Upper lobe of right lung (tissue), 1 donor: ENCODE data around the gene AQP3. TPM values are rescaled to one million over a fixed set of nuclear protein-coding genes. Genes with fewer than 3 reads are reported as not detected.

Experiments
- ATAC-seq: fragments of 200-7000 bp; cut with Tn5 transposase; one replicate; pipeline ENCODE4 v1.9.1; 2020; ENCODE audit warnings: mild to moderate bottlenecking, moderate library complexity
- DNase-seq: peaks from one replicate; pipeline ENCODE4 v3.0.0-alpha.2; 2020
- H3K27ac ChIP-seq: fragments of 200-600 bp; one replicate; pipeline ENCODE4 v1.8.0; 2022
- H3K27me3 ChIP-seq: fragments of 200-600 bp; one replicate; pipeline ENCODE4 v1.8.0; 2022; ENCODE audit warnings: mild to moderate bottlenecking
- H3K36me3 ChIP-seq: fragments of 200-600 bp; one replicate; pipeline ENCODE4 v1.8.0; 2022
- H3K4me1 ChIP-seq: fragments of 200-600 bp; one replicate; pipeline ENCODE4 v1.8.0; 2022
- H3K4me3 ChIP-seq: fragments of 200-600 bp; one replicate; pipeline ENCODE4 v1.8.0; 2022; ENCODE audit warnings: mild to moderate bottlenecking
- H3K9me3 ChIP-seq: fragments of 200-600 bp; one replicate; pipeline ENCODE4 v1.8.0; 2022
- intact Hi-C: fragments of 100-400 bp; cut with DNase I; formaldehyde crosslinking; loops from one replicate; pipeline ENCODE4 v1.11.0; 2022
- total RNA-seq: library from RNA; stranded (reverse); fragmentation: NEBNext Ultra II Directional; extraction: Animal tissue kit (Norgen Biotek cat#: 25700); gene quantifications from one replicate; pipeline ENCODE4 v1.2.1, GENCODE V29; 2021
- TF ChIP-seq, protein P1 (sequence below): fragments of 200-600 bp; IDR thresholded peaks from one replicate; pipeline ENCODE4 v1.8.0; 2022; ENCODE audit warnings: antibody characterized with exemption
- donor health status: DM: no; HTN: yes; CAD: no; lungs with severe emphysema.

AQP3 gene
- total RNA-seq, 1 donor from 2014 or later = 352 TPM

DNA sequence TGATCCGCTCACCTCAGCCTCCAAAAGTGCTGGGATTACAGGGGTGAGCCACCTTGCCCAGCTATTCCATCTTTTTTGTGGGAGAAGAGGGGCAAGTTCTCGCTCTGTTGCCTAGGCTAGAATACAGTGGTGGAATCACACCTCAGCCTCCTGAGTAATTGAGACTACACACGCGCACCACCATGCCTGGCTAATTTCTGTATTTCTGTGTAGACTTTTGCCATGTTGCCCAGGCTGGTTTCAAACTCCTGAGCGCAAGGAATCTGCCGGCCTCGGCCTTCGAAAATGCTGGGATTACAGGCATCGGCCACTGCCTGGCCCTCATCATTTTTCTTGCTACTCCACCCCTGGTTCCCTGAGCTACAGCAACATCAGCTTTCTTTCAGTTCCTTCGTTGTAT lies 29.1 kb upstream of the AQP3 start:
- no peak overlapping the region for H3K27ac ChIP-seq
- H3K27me3 ChIP-seq = no peaks in the 10 kb centered on the region
- H3K36me3 ChIP-seq = peaks cover 4% of the 10 kb centered on the region
- peaks cover 21% of the 10 kb centered on the region for H3K4me1 ChIP-seq
- intact Hi-C loops = no loop called here
- TF ChIP-seq, protein P1, sequence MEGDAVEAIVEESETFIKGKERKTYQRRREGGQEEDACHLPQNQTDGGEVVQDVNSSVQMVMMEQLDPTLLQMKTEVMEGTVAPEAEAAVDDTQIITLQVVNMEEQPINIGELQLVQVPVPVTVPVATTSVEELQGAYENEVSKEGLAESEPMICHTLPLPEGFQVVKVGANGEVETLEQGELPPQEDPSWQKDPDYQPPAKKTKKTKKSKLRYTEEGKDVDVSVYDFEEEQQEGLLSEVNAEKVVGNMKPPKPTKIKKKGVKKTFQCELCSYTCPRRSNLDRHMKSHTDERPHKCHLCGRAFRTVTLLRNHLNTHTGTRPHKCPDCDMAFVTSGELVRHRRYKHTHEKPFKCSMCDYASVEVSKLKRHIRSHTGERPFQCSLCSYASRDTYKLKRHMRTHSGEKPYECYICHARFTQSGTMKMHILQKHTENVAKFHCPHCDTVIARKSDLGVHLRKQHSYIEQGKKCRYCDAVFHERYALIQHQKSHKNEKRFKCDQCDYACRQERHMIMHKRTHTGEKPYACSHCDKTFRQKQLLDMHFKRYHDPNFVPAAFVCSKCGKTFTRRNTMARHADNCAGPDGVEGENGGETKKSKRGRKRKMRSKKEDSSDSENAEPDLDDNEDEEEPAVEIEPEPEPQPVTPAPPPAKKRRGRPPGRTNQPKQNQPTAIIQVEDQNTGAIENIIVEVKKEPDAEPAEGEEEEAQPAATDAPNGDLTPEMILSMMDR = no peak
- H3K9me3 ChIP-seq = no peaks in the 10 kb centered on the region
- no peak for DNase-seq
- no peak overlapping the region for H3K4me3 ChIP-seq
- no peak for ATAC-seq

DNA sequence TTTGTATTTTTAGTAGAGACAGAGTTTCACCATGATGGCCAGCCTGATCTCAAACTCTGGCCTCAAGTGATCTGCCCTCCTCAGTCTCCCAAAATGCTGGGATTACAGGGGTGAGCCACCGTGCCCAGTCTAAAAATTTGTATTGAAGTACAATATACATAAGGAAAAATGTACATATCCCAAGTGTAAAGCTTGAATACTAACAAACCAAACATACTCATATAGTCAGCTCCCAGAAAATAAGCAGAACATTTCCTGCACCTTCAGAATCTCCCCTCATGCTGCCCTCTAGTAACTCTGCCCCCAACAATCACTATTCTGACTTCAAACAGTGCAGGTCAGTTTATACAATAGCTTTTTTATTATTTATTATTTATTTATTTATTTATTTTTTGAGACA lies 28.0 kb upstream of the AQP3 start:
- peaks cover 16% of the 10 kb centered on the region for H3K36me3 ChIP-seq
- intact Hi-C loops = no loop called here
- DNase-seq = no peak
- ATAC-seq = no peak
- TF ChIP-seq, protein P1 = no peak
- no peak overlapping the region for H3K27ac ChIP-seq
- no peaks in the 10 kb centered on the region for H3K9me3 ChIP-seq
- no peaks in the 10 kb centered on the region for H3K27me3 ChIP-seq
- peaks cover 25% of the 10 kb centered on the region for H3K4me1 ChIP-seq
- H3K4me3 ChIP-seq = no peak overlapping the region

DNA sequence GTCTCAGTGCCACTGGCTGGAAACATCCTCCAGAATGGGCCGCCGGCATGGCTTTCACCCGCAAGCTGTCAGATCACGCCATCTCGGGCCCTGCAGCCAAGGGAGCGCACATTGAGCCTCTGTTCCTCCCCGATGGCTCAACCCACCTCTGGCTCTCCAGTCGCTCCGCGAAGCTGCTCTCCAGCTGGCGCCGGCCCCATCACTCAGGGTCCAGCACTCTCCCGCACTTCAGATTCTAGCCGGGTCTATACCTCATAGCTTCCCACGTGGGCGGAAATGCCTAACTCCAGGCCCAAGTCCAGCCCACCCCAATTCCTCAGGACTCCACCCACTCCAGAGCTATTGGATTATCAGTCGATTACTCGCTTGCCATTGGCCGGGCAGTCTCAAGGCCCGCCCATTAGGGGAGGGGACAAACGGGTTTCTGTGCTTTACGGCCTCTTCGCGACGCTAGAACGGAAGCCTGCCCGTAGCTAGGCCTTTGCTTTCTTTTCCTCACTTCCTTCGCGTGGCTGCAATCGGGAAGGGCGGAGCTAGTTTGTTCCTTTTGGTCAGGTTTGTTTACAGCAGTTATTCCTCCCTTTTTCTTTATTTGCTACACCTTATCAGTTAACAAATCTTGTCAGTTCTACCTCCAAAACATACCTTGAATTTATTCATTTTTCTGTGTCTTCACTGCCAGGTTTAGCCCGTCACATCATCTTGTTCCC lies 26.4 kb upstream of the AQP3 start, which contains the start of gene NOL6:
TSS of gene NOL6 (minus strand) at position 282 of the 710 bp plus-strand sequence. CDS start at position 200, 82 bp downstream.
- H3K4me3 ChIP-seq = peak within 1 kb of the TSS; percentile 99
- peak within 1 kb of the TSS; percentile 82 for H3K27ac ChIP-seq
- H3K9me3 ChIP-seq = no peaks in the 10 kb centered on the region
- TF ChIP-seq, protein P1 = no peak
- H3K36me3 ChIP-seq = peaks cover 32% of the 10 kb centered on the region
- intact Hi-C loops = no loop called here
- ATAC-seq (peak; percentile 100), DNase-seq (peak; percentile 97)
- no peaks in the 10 kb centered on the region for H3K27me3 ChIP-seq
- H3K4me1 ChIP-seq = peaks cover 25% of the 10 kb centered on the region

DNA sequence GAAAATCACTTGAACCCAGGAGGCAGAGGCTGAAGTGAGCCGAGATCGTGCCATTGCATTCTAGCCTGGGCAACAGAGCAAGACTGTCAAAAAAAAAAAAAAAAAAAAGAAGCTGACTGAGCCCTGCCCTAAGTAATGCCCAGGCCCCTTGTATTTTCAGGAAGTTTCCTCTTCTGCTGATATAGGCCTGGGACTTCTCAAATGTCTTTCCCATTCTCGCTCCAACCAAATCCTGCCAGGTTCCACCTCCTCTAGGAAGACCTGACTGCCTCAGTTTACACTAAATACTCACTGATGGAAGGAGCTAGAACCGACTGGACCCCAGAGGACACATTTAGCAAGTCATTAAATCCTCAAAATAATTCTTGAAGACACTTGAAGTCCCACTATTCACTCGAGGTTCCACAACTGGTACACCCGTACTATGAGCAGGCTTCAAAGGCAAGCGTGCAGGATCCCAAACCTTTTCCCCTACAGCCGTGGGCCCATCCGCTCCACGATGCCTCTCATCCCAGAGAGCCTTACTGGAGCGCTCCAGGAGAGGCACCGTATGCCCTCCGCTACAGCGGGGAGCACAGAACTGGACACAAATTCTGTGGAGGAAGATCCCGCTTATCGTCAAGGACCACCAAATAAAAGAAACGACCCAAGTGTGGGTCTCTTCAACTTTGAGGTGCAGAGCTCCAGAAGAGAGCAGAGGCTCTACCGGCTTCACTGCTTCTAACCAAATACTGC lies 25.7 kb upstream of the AQP3 start:
- intact Hi-C loops = no loop called here

DNA sequence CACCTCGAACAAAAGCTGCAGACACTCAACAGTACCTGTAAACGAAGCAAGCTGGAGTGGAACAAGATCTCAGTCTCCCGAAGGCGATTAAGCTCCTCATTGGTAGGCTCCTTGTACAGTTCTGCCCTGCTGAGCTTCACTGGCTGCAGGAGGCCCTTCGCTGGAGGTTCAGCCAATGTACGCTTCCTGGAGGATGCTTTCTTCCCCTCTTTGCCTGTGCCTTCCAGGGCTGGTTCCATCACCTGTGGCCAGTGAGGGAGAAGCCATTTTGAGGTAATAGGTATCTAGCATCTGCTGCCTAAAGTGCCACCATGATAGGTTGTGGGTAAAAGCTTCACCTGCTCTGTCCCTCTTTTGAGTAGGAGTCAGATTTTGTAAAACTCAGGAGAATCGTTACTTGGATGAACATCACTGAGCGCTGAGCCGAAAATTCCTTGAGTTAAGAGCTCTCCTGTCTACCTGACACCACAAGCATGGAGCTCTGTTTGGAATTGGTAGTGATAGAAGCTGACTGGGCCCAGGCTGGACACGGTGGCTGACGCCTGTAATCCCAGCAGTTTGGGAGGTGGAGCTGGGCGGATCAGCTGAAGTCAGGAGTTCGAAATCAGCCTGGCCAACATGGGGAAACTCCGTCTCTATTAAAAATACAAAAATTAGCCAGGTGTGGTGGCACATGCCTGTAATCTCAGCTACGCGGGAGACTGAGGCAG lies 24.9 kb upstream of the AQP3 start:
- Histone ChIP-seq H3K4me3 (peak overlapping the region; percentile 99), H3K9me3 (no peaks in the 10 kb centered on the region), H3K27me3 (no peaks in the 10 kb centered on the region), H3K4me1 (peaks cover 25% of the 10 kb centered on the region), H3K27ac (no peak overlapping the region), H3K36me3 (peaks cover 46% of the 10 kb centered on the region)
- TF ChIP-seq, protein P1 = no peak
- DNase-seq (peak; percentile 37), ATAC-seq (no peak)
- intact Hi-C loops = no loop called here

More for the DNA sequence above, 25.7 kb upstream of the AQP3 start:
- TF ChIP-seq, protein P1 = no peak
- Histone ChIP-seq H3K27me3 (no peaks in the 10 kb centered on the region), H3K9me3 (no peaks in the 10 kb centered on the region), H3K4me1 (peaks cover 25% of the 10 kb centered on the region), H3K36me3 (peaks cover 39% of the 10 kb centered on the region), H3K4me3 (peak overlapping the region; percentile 99), H3K27ac (peak overlapping the region; percentile 61)
- ATAC-seq (no peak), DNase-seq (peak; percentile 56)
